HCT116 (cell line): ENCODE data around the gene AXL. TPM values are rescaled to one million over a fixed set of nuclear protein-coding genes. Genes with fewer than 3 reads are reported as not detected.

Source experiments
- ATAC-seq: fragments of 200-7000 bp; cut with Tn5 transposase; 2 replicates; pipeline ENCODE4 v1.9.1; 2020; ENCODE audit warnings: mild to moderate bottlenecking, moderate library complexity
- BruUV-seq: library from RNA; stranded (reverse); fragments of 400-500 nt; replicated peaks from 2 replicates; lab custom pipeline; 2021; lab: Mats Ljungman, UMichigan
- CTCF ChIA-PET: fragments of 300-600 bp; sonication (Branson Sonifier 250); formaldehyde crosslinking; loops from one replicate; lab custom pipeline; 2021; ENCODE audit warnings: antibody characterized with exemption; lab: Charles Lee
- POLR2A ChIA-PET: fragments of 300-600, 350-600 bp; sonication (Branson Sonifier 250); formaldehyde crosslinking; loops from one replicate; lab custom pipeline; 2021; ENCODE audit warnings: antibody characterized with exemption; lab: Charles Lee
- RAD21 ChIA-PET, 2 experiments: fragments of 300-600 bp; sonication (Branson Sonifier 250); formaldehyde crosslinking; loops; one replicate each; lab custom pipeline; 2023; ENCODE audit warnings: low total read pairs in 2 of 2; ENCODE audit not compliant: uncharacterized antibody in 2 of 2, unreplicated experiment in 2 of 2, low non-redundant PET in 1 of 2; lab: Charles Lee
- DNase-seq: peaks from one replicate; pipeline ENCODE4 v3.0.0-alpha.2; 2010; ENCODE audit warnings: low read depth, low spot score
- H2AFZ ChIP-seq: fragments of 200-600 bp; shearing (Covaris generic), sonication (generic); 2 replicates; pipeline ENCODE4 v1.6.1; 2017; ENCODE audit warnings: low read depth, mixed run types, mixed read lengths, antibody characterized with exemption, low read length; ENCODE audit not compliant: poor library complexity, severe bottlenecking
- H3K27ac ChIP-seq: 2 replicates; pipeline ENCODE4 v1.5.1; 2012; ENCODE audit warnings: low read depth, low read length
- H3K27me3 ChIP-seq: fragments of 200-600 bp; sonication (generic); 2 replicates; pipeline ENCODE4 v1.6.1; 2016; ENCODE audit warnings: mixed run types, low read length, mixed read lengths; ENCODE audit not compliant: insufficient read depth
- H3K36me3 ChIP-seq, 2 experiments: fragments of 200-500 bp in 1 of 2; fragments of 200-600 bp in 1 of 2; sonication (Bioruptor generic) in 1 of 2; sonication (generic) in 1 of 2; 2 replicates each; pipeline versions ENCODE4 v1.5.1 to v1.6.1; 2014 to 2016; ENCODE audit warnings: low read length in 2 of 2, inconsistent platforms in 1 of 2, mixed read lengths in 1 of 2, mixed run types in 1 of 2; ENCODE audit not compliant: insufficient read depth in 2 of 2, control insufficient read depth in 1 of 2
- H3K4me1 ChIP-seq, 2 experiments: fragments of 200-600 bp in 1 of 2; sonication (generic) in 1 of 2; 2 replicates each; pipeline versions ENCODE4 v1.5.1 to v1.6.1; 2012 to 2017; ENCODE audit warnings: low read length in 2 of 2, inconsistent platforms in 1 of 2, mild to moderate bottlenecking in 1 of 2, mixed read lengths in 1 of 2, mixed run types in 1 of 2, moderate library complexity in 1 of 2; ENCODE audit not compliant: insufficient read depth in 2 of 2, control insufficient read depth in 1 of 2
- H3K4me2 ChIP-seq: fragments of 200-600 bp; sonication (generic); 2 replicates; pipeline ENCODE4 v1.6.1; 2017; ENCODE audit warnings: mixed run types, low read length, mixed read lengths
- H3K4me3 ChIP-seq, 2 experiments: fragments of 200-600 bp in 1 of 2; sonication (generic) in 1 of 2; replicated peaks in 1 of 2; 2 replicates each; pipeline ENCODE4 v1.5.1; 2011 to 2016; ENCODE audit warnings: low read length in 2 of 2, control low read depth in 1 of 2, low read depth in 1 of 2, mild to moderate bottlenecking in 1 of 2, mixed read lengths in 1 of 2, mixed run types in 1 of 2
- H3K79me2 ChIP-seq: fragments of 200-600 bp; sonication (generic); 2 replicates; pipeline ENCODE4 v1.6.1; 2017; ENCODE audit warnings: mild to moderate bottlenecking, mixed run types, low read length, moderate library complexity, mixed read lengths; ENCODE audit not compliant: insufficient read depth
- H3K9ac ChIP-seq: fragments of 200-600 bp; sonication (generic); 2 replicates; pipeline ENCODE4 v1.6.1; 2016; ENCODE audit warnings: low read length, mixed read lengths
- H3K9me2 ChIP-seq: fragments of 200-600 bp; sonication (generic), shearing (Covaris generic); 2 replicates; pipeline ENCODE4 v1.6.1; 2017; ENCODE audit warnings: mixed run types, mild to moderate bottlenecking, moderate library complexity; ENCODE audit not compliant: insufficient read depth
- H3K9me3 ChIP-seq, 2 experiments: fragments of 200-500 bp in 1 of 2; fragments of 200-600 bp in 1 of 2; sonication (Bioruptor generic) in 1 of 2; sonication (generic) in 1 of 2; 2 replicates each; pipeline ENCODE4 v1.6.1; 2014 to 2017; ENCODE audit warnings: low read length in 2 of 2, mixed read lengths in 2 of 2, inconsistent platforms in 1 of 2, low read depth in 1 of 2, mild to moderate bottlenecking in 1 of 2, mixed run types in 1 of 2, moderate library complexity in 1 of 2; ENCODE audit not compliant: control insufficient read depth in 1 of 2, insufficient read depth in 1 of 2
- H4K20me1 ChIP-seq: fragments of 200-600 bp; sonication (generic), shearing (Covaris generic); 2 replicates; pipeline ENCODE4 v1.6.1; 2017; ENCODE audit warnings: mixed run types, mild to moderate bottlenecking, moderate library complexity; ENCODE audit not compliant: insufficient read depth
- CBX3 ChIP-seq: IDR thresholded peaks from 2 replicates; pipeline ENCODE4 v1.6.1; 2012; ENCODE audit warnings: low read depth
- ELF1 ChIP-seq: IDR thresholded peaks from 2 replicates; pipeline ENCODE4 v1.6.1; 2012; ENCODE audit warnings: low read depth, borderline replicate concordance
- EZH2phosphoT487 ChIP-seq: fragments of 200-600 bp; IDR thresholded peaks from 2 replicates; pipeline ENCODE4 v1.6.1; 2018; ENCODE audit warnings: antibody characterized with exemption, borderline replicate concordance
- REST ChIP-seq: IDR thresholded peaks from 2 replicates; pipeline ENCODE4 v1.6.1; 2012; ENCODE audit warnings: low read depth
- SP1 ChIP-seq: IDR thresholded peaks from 2 replicates; pipeline ENCODE4 v1.6.1; 2012; ENCODE audit warnings: low read depth
- TCF7L2 ChIP-seq: IDR thresholded peaks from 2 replicates; pipeline ENCODE4 v1.7.0; 2011; ENCODE audit warnings: borderline replicate concordance, inconsistent platforms; ENCODE audit not compliant: insufficient read depth, insufficient read length; ENCODE audit errors: extremely low read depth
- ZFX ChIP-seq: fragments of 450-650 bp; IDR thresholded peaks from 2 replicates; pipeline ENCODE4 v1.6.1; 2017
- intact Hi-C: fragments of 100-400 bp; cut with micrococcal nuclease; formaldehyde crosslinking; loops from 2 replicates; pipeline ENCODE4 v1.10.0; 2022
- total RNA-seq: library from RNA; stranded (reverse); gene quantifications from one replicate; pipeline ENCODE4 v1.2.1, GENCODE V29; 2021; ENCODE audit not compliant: unreplicated experiment

The AXL gene
- total RNA-seq, 1 experiment from 2014 or later: 47.4 TPM

- H3K4me2 ChIP-seq: peak overlapping the region; percentile 98
- ChIA-PET RAD21 (no interaction called here), CTCF (interaction anchor here (0.6 to 1.8 kb wide), 3 partner anchors 17 to 41 kb away, joined by 3 to 7 read pairs (median 7); no protein-coding TSS in a partner anchor), POLR2A (interaction anchor here (1.2 kb wide), 1 partner anchor 42 kb away, joined by 5 read pairs; the partner anchor contains the start of gene HNRNPUL1)
- no TSS peak for BruUV-seq
- H3K9ac ChIP-seq: peak overlapping the region; percentile 89; the same call in 1 of the 2 replicates
- no peak overlapping the region for H2AFZ ChIP-seq
- H3K36me3 ChIP-seq: peaks cover 0 to 18% of the 10 kb centered on the region in 2 experiments; a peak in 1 of 4 replicates
- TF ChIP-seq CBX3 (no peak), EZH2phosphoT487 (no peak), TCF7L2 (no peak), REST (no peak), ZFX (no peak), SP1 (no peak), ELF1 (no peak)
- no peaks in the 10 kb centered on the region for H3K9me3 ChIP-seq
- H3K4me1 ChIP-seq: peaks cover 49 to 91% of the 10 kb centered on the region in 2 experiments
- ATAC-seq (no peak), DNase-seq (no peak)
- H3K27me3 ChIP-seq: no peaks in the 10 kb centered on the region
- no peaks in the 10 kb centered on the region for H3K9me2 ChIP-seq
- peaks cover 53% of the 10 kb centered on the region for H3K79me2 ChIP-seq
- intact Hi-C loops: no loop called here
- H3K4me3 ChIP-seq: no peak overlapping the region
- peak overlapping the region; percentile 98 for H3K27ac ChIP-seq
- no peaks in the 10 kb centered on the region for H4K20me1 ChIP-seq
These were observed 2.6 kb downstream of the AXL start for GRCh38 chr19:41221514-41222205.
